Endometrium (tissue), 2 donors: Measurements from ENCODE around the gene UBE2V1.
"Not testable (repeated sequence)": the region's sequence is repeated elsewhere in the genome, so short reads cannot be mapped to it uniquely, and the experiment has no call there.

Experiments
- FAIRE-seq: peaks from 2 replicates; lab custom pipeline; 2012; peaks lifted over from hg19 to GRCh38; lab: Jason Lieb, UNC
- donor health status: control.
- donor health status: control.

The UBE2V1 gene

GRCh38 chr20:50115041-50115512 is 2.1 kb upstream of the UBE2V1 start:
- FAIRE-seq, result no peak

DNA sequence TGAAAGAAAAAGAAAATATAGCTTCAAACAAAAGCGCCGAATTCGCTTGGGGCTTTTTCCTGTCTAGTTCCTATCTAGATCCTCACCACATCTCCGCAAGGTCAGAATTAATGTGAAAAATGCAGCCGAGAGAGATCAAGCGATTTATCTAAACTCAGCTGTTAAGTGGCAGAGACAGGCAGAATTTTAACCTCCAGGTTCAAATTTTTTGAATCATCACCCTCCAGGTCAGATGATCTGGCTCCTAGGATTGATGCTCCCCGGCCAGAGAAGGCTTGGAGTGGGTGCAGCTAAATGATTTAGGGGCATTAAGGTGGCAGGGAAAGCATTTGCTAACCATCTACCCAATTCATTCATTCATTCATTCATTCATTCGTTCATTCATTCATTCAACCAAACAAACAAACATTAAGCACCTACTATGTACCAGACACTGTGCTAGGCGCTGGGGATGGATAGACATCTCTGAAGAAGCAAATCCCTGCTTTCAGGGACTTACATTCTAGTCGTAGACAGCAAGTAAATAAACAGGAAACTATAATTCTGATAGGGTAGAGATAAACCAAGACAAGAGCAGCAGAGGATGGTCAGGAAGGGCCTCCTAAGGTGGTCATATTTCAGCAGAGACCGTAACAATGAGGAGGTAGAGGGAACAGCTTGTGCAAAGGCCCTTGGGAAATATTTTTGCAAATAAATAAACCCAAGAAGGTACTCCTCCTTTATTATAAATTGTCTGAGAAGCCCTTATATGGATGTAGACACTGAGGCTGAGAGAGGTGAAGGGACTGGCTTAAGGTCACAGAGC is 672 bp upstream of the UBE2V1 start:
- no peak for FAIRE-seq

GRCh38 chr20:50111829-50112495 is 988 bp downstream of the UBE2V1 start:
- no peak for FAIRE-seq

DNA sequence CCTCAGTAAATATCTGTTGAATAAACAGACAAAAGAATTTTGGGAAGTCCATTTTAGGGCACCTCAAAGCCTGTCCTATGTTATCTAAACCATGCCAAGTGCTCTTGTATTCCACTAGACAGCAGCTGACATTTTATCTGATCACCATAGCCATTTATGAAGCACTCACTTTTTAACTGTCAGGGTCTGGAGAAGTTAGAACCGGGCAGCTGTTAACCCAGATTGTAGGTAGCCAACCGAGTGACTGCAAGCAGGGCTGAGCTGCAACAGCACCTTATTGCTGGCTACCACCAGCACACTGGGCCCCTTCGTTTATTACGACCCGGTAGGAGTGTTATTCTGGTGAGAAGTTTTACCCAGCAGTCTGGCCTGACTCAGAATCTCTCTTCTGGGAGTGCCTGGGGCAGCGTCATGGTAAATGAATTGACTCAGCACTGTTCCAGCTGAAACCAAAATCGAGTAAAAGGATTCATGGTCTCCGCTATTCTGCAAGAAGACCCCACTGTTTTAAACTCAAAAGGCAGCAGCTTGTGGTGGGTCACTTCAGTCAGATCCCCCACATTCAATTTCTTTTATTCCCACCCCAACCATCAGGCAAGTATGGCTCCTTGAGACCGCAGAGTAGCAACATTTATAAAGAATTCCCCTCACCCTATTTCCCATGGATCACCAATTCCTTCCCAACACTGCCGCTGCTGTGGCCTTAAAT is 1.7 kb downstream of the UBE2V1 start:
- FAIRE-seq, result no peak

GRCh38 chr20:50110141-50111047 is 2.6 kb downstream of the UBE2V1 start:
- FAIRE-seq, result no peak

DNA sequence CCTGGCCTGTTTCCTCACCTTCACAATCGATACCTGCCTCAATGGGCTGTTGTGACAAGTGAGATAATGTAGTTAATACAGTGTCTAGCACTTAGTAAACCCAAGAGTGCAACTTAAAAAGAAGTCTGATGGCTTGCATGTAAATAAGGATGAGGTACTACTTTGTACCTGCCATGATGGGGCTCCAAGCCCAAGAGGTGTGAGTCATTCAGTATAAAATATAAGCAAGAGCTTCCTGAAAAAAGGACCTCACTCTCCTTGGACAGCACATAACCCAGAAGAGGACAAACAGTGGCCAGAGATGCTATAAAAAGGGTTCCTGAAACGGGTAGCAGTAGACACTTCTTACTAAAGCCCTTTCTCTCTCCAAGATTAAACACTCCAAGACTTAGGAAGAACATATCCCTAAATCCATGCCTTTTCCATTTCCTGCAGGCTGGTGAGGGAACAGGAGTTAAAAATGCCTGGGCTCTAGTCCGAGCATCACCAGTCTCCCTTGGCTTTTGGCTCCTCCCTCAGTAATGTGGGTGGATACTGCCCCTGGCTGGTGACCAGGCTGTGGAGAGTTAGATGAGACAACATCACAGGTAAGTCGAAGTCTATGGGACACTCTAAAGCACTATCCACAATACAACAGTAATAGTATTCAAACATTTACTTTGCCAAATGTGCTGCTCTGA is 4.3 kb downstream of the UBE2V1 start:
- FAIRE-seq, result no peak

DNA sequence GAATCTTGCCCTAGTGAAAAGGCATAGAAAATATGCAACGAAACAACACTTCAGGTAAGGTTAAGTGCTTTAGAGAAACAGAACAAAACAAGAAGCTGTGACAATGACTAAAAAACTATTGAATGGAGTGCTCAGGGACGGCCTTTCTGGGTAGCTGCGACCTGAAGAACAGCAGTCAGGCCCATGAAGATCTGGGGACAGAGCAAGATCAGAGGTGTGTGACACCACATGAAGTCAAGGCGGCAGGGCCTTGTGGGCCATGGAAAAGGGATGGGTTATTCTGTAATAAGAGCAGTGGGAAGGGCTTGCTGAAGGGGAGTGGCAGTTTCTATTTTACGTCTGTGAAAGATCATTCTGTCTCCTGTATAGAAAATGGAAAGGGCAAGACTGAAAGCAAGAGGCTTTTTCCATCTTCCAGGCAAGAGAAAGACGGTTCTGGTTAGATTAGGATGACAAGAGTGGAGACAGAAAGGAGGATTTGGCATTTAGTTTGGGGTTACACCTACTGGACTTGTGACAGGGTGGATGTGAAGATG is 5.1 kb downstream of the UBE2V1 start:
- no peak for FAIRE-seq

- no peak for FAIRE-seq
Measured at GRCh38 chr20:50107086-50107660, 5.8 kb downstream of the UBE2V1 start.

- FAIRE-seq, result not testable (repeated sequence)
Measured at GRCh38 chr20:50106669-50107068, 6.3 kb downstream of the UBE2V1 start.

DNA sequence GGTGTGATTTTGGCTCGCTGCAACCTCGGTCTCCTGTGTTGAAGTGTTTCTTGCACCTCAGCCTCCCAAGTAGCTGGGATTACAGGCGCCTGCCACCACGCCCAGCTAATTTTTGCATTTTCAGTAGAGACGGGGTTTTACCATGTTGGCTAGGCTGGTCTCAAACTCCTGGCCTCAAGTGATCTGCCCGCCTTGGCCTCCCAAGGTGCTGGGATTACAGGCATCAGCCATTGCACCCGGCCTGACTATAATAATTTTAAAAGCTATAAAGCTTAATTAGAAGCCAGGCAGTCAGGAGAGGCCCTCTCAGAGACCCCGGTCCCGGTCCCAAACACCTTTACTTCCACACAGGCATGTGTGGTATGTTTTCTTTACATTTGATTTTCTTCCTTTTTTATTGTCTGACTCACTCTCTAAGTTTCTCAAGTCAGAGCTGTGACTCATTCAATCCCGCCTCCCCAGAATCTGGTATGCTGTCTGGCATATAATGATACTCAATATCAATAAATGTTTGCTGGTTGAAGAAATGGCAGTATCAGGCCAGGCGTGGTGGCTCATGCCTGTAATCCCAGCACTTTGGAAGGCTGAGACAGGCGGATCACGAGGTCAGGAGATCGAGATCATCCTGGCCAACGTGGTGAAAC is 9.4 kb downstream of the UBE2V1 start:
- not testable (repeated sequence) for FAIRE-seq

- not testable (repeated sequence) for FAIRE-seq
Measured at GRCh38 chr20:50102551-50102950, 10.4 kb downstream of the UBE2V1 start.

DNA sequence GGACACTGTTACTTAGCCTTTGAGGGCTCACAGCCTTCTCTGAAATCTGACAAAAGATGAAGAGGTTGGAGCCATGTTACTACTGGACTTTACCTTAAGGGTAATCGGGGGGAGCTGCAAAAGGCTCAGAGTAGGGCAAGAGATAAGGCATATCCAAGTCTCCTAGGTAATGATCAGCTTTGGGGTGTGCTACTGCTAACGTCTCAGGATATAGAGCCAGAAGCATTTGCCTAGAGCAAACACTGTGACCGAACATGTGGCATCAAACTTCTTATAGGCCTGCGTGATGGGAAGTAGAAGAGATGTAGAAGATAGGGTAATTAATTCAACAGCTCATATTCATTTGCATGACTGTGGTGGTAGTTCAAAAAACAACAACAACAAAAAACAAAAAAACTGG is 11.1 kb downstream of the UBE2V1 start:
- FAIRE-seq, result no peak

DNA sequence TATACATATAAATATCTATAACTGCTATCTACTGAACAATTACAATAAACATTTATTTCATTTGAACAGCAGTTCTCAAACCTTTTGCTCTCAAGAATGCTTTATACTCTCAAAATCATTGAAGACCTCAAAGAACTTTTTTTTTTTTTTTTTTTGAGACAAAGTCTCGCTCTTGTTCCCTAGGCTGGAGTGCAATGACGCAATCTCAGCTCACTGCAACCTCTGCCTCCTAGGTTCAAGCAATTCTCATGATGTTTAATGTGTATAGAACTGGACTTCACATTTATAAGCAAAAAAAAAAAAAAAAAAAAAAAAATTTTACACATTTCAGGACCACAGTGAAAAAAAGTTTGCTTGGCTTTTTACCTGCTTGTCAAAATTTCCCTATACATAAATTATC is 11.7 kb downstream of the UBE2V1 start:
- FAIRE-seq, result no peak

- no peak for FAIRE-seq
Measured at GRCh38 chr20:50100552-50100951, 12.4 kb downstream of the UBE2V1 start.

DNA sequence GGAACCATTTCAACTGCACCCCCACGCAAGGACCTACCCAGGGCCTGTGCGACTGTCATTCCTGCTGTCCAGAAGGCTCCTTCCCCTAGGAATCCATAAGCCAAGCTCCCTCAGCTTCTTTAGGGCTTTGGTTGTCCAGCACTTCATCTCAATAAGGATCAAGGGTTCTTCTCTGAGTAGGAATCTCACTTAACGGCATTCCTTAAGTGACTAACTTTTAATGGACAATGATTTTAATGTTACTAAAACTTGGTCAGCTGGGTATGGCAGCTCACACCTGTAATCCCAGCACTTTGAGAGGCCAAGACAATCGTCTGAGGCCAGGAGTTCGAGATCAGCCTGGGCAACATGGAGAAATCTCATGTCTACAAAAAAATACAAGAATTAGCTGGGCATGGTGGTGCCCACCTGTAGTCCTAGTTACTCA is 13.4 kb downstream of the UBE2V1 start:
- FAIRE-seq, result no peak

GRCh38 chr20:50099113-50099512 is 13.8 kb downstream of the UBE2V1 start:
- FAIRE-seq, result no peak

- no peak for FAIRE-seq
Measured at GRCh38 chr20:50098259-50098658, 14.7 kb downstream of the UBE2V1 start.

- FAIRE-seq, result no peak
Measured at GRCh38 chr20:50097843-50098242, 15.1 kb downstream of the UBE2V1 start.

- no peak for FAIRE-seq
Measured at GRCh38 chr20:50096237-50096636, 16.7 kb downstream of the UBE2V1 start.

DNA sequence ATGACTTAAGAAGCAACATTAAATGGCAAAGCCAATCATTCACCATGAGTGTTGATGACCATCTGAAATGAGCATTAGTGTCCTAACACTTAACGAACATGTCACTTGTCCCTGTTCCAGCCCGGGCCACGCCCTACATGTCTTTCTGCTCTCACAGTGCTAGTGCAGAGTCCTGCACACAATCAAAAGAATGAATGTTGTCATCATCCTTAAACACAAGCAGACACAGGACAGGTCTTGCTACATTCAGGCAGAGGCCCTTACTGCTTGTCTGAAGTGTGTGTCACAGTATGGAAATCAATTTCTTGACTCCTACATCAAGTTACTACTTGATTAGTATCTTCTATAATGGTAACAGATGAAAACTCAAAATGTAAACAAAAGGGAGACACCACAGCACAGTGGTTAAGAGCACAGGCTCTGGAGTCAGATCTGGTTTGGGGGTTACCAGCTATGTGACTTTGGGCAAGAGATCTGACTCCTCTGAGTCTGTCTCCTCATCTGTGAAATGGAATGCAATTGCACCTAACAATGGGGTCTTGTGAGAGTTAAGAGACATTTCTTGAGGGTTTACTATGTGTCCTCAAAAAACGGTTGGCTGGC is 17.4 kb downstream of the UBE2V1 start:
- no peak for FAIRE-seq
